ENCODE results near the gene FBRS. TPM values are rescaled to one million over a fixed set of nuclear protein-coding genes. Genes with fewer than 3 reads are reported as not detected.
A peak's percentile ranks its signal among the peaks of the same experiment; 100 is the strongest.

Gene FBRS
- total and polyA plus RNA-seq, 2 of the 8 experiments (the other 6 are each of a cell fraction or from before 2014, with no cell fraction given), result 2.4 to 13.9 TPM

DNA sequence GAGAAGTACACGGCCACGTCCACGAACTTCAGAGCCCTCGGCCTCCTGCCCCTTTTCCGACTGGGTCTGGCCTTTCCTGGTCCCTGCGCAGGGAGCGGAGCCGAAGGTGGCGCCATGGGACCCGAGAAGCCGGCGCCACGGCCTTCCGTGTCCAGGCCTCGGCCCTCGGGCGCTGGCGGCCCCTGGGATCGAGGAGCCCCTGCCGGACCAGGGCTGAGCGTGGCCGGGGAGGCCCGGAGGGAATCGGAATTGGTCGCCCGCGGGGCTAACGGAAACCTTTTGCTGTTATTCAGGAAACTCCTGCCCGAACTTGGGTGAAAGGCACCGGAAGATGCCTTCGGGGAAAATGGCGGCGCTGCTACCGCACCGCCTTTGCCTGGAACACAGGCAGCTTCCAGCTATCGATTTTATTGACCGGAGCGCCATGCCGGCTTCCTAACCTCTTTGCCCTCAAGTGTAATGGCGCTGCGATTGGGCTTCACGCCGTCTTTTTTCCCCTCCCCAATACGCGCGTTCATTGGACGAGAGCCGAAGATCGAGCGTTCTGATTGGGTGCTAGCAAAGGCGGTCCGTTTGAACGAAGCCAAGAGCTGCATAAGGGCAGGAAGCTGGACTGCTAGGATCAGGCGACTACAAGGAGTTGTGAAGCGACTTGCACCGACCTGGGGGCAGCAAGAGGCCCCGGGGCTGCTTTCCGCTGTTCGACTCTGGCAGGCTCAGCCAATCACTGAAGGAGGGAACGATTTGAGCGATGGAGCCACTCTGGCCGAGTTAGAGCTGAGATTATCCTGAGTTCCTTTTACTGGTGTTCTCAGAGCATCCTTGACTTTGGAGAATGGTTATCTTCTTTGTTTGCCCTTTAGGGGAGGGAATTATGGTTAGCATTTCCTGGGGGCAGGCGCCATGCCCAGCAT is 48.0 kb upstream of the FBRS start, which contains the start of gene ZNF689 (continued):
- TF ChIP-seq BCL11A (IDR thresholded peaks at IDR 0.05; ENCODE audit: low read depth in 2 of 2, low read length in 2 of 2), result no peak
- TF ChIP-seq CBX8 (IDR thresholded peaks at IDR 0.05; ENCODE audit: borderline replicate concordance, low read depth, low read length), result no peak
- TF ChIP-seq SAP30 (IDR thresholded peaks at IDR 0.05; ENCODE audit: insufficient read depth, insufficient replicate concordance, low read length), result peak; percentile 35
- no peak for TF ChIP-seq EGR1 (IDR thresholded peaks at IDR 0.05; ENCODE audit: borderline replicate concordance, low read depth, low read length)
- TF ChIP-seq EZH2 (IDR thresholded peaks at IDR 0.05; ENCODE audit: low read depth, low read length, severe bottlenecking), result no peak
- TF ChIP-seq SP4 (IDR thresholded peaks at IDR 0.05; ENCODE audit: low read length), result peak; percentile 76; the same call in 1 of the 2 replicates
- no peak; the same call in 1 of the 2 replicates for TF ChIP-seq SP2 (IDR thresholded peaks at IDR 0.05; ENCODE audit: low read length)
- TF ChIP-seq RAD21 (IDR thresholded peaks at IDR 0.05 in 1 of 2, conservative IDR thresholded peaks at IDR 0.05 in 1 of 2; ENCODE audit: low read depth in 2 of 2, low read length in 2 of 2), result 0 out of 4 replicates have a peak, but pooled peaks of 1 of the 2 experiments have one; percentile 1
- TF ChIP-seq YY1 (IDR thresholded peaks at IDR 0.05; ENCODE audit: low read depth, low read length), result peak; percentile 100
- no peak; the same call in 1 of the 2 replicates for TF ChIP-seq CHD1 (IDR thresholded peaks at IDR 0.05; ENCODE audit: low read depth, low read length)
- TF ChIP-seq RBBP5 (IDR thresholded peaks at IDR 0.05; ENCODE audit: borderline replicate concordance, low read depth, low read length), result 0 out of 2 replicates have a peak, but pooled peaks have one; percentile 22
- peak; percentile 20; the same call in 1 of the 2 replicates for TF ChIP-seq RFX5 (IDR thresholded peaks at IDR 0.05; ENCODE audit: borderline replicate concordance, low read depth, low read length)
- TF ChIP-seq, protein P1, sequence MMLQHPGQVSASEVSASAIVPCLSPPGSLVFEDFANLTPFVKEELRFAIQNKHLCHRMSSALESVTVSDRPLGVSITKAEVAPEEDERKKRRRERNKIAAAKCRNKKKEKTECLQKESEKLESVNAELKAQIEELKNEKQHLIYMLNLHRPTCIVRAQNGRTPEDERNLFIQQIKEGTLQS (IDR thresholded peaks at IDR 0.05; ENCODE audit: insufficient read depth, low read depth, low read length), result no peak
- peak; percentile 100 for TF ChIP-seq SP1 (IDR thresholded peaks at IDR 0.05; ENCODE audit: low read depth, low read length)
- no peak for TF ChIP-seq NANOG (IDR thresholded peaks at IDR 0.05; ENCODE audit: insufficient read depth, low read depth, low read length, poor library complexity, severe bottlenecking)
- TF ChIP-seq ASH2L (IDR thresholded peaks at IDR 0.05; ENCODE audit: low read length), result peak; percentile 77
- peak; percentile 72 for TF ChIP-seq TAF7 (optimal IDR thresholded peaks at IDR 0.05; ENCODE audit: borderline replicate concordance, low read depth, low read length)
- no peak for TF ChIP-seq BRCA1 (IDR thresholded peaks at IDR 0.05; ENCODE audit: low read depth, low read length)
- peak; percentile 66; the same call in 1 of the 2 replicates for TF ChIP-seq MAX (IDR thresholded peaks at IDR 0.05)
- peak in 1 of 2 experiments; percentile 71; a peak in 2 of 4 replicates for TF ChIP-seq SIN3A (conservative IDR thresholded peaks at IDR 0.05 in 1 of 2, IDR thresholded peaks at IDR 0.05 in 1 of 2; ENCODE audit: low read depth in 1 of 2, low read length in 2 of 2)
- peak in 1 of 2 experiments; percentile 47; a peak in 1 of 4 replicates for TF ChIP-seq HDAC2 (IDR thresholded peaks at IDR 0.05; ENCODE audit: borderline replicate concordance in 1 of 2, low read depth in 2 of 2, low read length in 2 of 2)
